Neural cell (in vitro differentiated cells): ENCODE results near the gene C1orf141. TPM values are rescaled to one million over a fixed set of nuclear protein-coding genes. Genes with fewer than 3 reads are reported as not detected.
A peak's percentile ranks its signal among the peaks of the same experiment; 100 is the strongest.

Experiments used
- H2AFZ ChIP-seq: fragments of 200-600, 300-800 bp; sonication (generic), shearing (Covaris generic); 2 replicates; pipeline ENCODE4 v1.6.0; 2014; ENCODE audit warnings: low read depth, mild to moderate bottlenecking, antibody characterized with exemption, low read length, moderate library complexity
- H3F3A ChIP-seq: fragments of 200-600 bp; shearing (Covaris generic); 2 replicates; pipeline ENCODE4 v1.6.1; 2016; ENCODE audit warnings: mild to moderate bottlenecking, moderate library complexity, mixed read lengths, antibody characterized with exemption, low read length; ENCODE audit not compliant: insufficient read depth, poor library complexity, severe bottlenecking
- H3K27ac ChIP-seq: fragments of 200-600, 300-800 bp; sonication (generic), shearing (Covaris generic); 2 replicates; pipeline ENCODE4 v1.5.1; 2014; ENCODE audit warnings: mild to moderate bottlenecking, low read length, moderate library complexity
- H3K27me3 ChIP-seq: fragments of 300-800, 200-600 bp; sonication (generic), shearing (Covaris generic); 2 replicates; pipeline ENCODE4 v1.6.0; 2014; ENCODE audit warnings: mild to moderate bottlenecking, low read depth, low read length, moderate library complexity; ENCODE audit not compliant: insufficient read depth
- H3K36me3 ChIP-seq: fragments of 300-800, 200-600 bp; sonication (generic), shearing (Covaris generic); 2 replicates; pipeline ENCODE4 v1.5.1; 2014; ENCODE audit warnings: mild to moderate bottlenecking, antibody characterized with exemption, low read length, moderate library complexity; ENCODE audit not compliant: insufficient read depth
- H3K4me2 ChIP-seq: fragments of 300-800, 200-600 bp; sonication (generic), shearing (Covaris generic); 2 replicates; pipeline ENCODE4 v1.6.0; 2014; ENCODE audit warnings: mild to moderate bottlenecking, low read length
- H3K4me3 ChIP-seq: fragments of 300-800, 200-600 bp; sonication (generic), shearing (Covaris generic); 2 replicates; pipeline ENCODE4 v1.5.1; 2014; ENCODE audit warnings: mild to moderate bottlenecking, low read length, moderate library complexity
- H3K79me2 ChIP-seq: fragments of 200-600 bp; shearing (Covaris generic); replicated peaks from 2 replicates; pipeline ENCODE4 v1.6.0; 2014; ENCODE audit warnings: mild to moderate bottlenecking, low read length, moderate library complexity; ENCODE audit not compliant: insufficient read depth
- H3K9ac ChIP-seq: fragments of 300-800, 200-600 bp; sonication (generic), shearing (Covaris generic); 2 replicates; pipeline ENCODE4 v1.6.1; 2016; ENCODE audit warnings: mild to moderate bottlenecking, low read length, mixed read lengths
- H3K9me2 ChIP-seq: fragments of 200-600 bp; shearing (Covaris generic); 2 replicates; pipeline ENCODE4 v1.6.1; 2016; ENCODE audit warnings: mild to moderate bottlenecking, low read length, mixed read lengths; ENCODE audit not compliant: insufficient read depth
- H3K9me3 ChIP-seq: fragments of 200-600, 300-800 bp; sonication (generic), shearing (Covaris generic); 2 replicates; pipeline ENCODE4 v1.6.1; 2016; ENCODE audit warnings: mild to moderate bottlenecking, mixed run types, low read length, moderate library complexity, mixed read lengths
- H4K20me1 ChIP-seq: fragments of 200-600 bp; shearing (Covaris generic); 2 replicates; pipeline ENCODE4 v1.6.1; 2016; ENCODE audit warnings: mild to moderate bottlenecking, mixed run types; ENCODE audit not compliant: insufficient read depth
- CTCF ChIP-seq: fragments of 450-650 bp; IDR thresholded peaks from 2 replicates; pipeline ENCODE4 v1.5.1; 2014; ENCODE audit warnings: antibody characterized with exemption, mild to moderate bottlenecking, moderate library complexity; ENCODE audit not compliant: poor library complexity, severe bottlenecking
- EP300 ChIP-seq: fragments of 450-650 bp; conservative IDR thresholded peaks from 2 replicates; pipeline ENCODE4 v1.6.1; 2014; ENCODE audit warnings: antibody characterized with exemption, mild to moderate bottlenecking, moderate library complexity; ENCODE audit not compliant: poor library complexity, severe bottlenecking
- EZH2 ChIP-seq: fragments of 200-600, 300-800 bp; shearing (Covaris generic), sonication (generic); IDR thresholded peaks from 2 replicates; pipeline ENCODE4 v1.6.1; 2014; ENCODE audit warnings: antibody characterized with exemption, low read length, borderline replicate concordance, mild to moderate bottlenecking; ENCODE audit not compliant: insufficient read depth, poor library complexity, severe bottlenecking
- MXI1 ChIP-seq: fragments of 450-650 bp; conservative IDR thresholded peaks from 2 replicates; pipeline ENCODE4 v1.6.1; 2014; ENCODE audit warnings: antibody characterized with exemption, mild to moderate bottlenecking; ENCODE audit not compliant: poor library complexity, severe bottlenecking
- POLR2AphosphoS5 ChIP-seq: IDR thresholded peaks from 2 replicates; pipeline ENCODE4 v1.6.1; 2012
- RAD21 ChIP-seq: fragments of 450-650 bp; conservative IDR thresholded peaks from 2 replicates; pipeline ENCODE4 v1.6.1; 2014; ENCODE audit warnings: antibody characterized with exemption, mild to moderate bottlenecking, moderate library complexity
- REST ChIP-seq: IDR thresholded peaks from 2 replicates; pipeline ENCODE4 v1.6.1; 2012; ENCODE audit warnings: borderline replicate concordance
- SMC3 ChIP-seq: fragments of 450-650 bp; conservative IDR thresholded peaks from 2 replicates; pipeline ENCODE4 v1.6.1; 2014; ENCODE audit warnings: antibody characterized with exemption, mild to moderate bottlenecking, moderate library complexity; ENCODE audit not compliant: poor library complexity
- TAF1 ChIP-seq: IDR thresholded peaks from 2 replicates; pipeline ENCODE4 v1.6.1; 2012; ENCODE audit warnings: low read depth
- polyA plus RNA-seq: library from polyadenylated mRNA; depleted of rRNA; stranded (reverse); fragments of >200 nt; gene quantifications from 2 replicates; pipeline ENCODE4 v1.2.3, GENCODE V29; 2014

Gene C1orf141
- polyA plus RNA-seq, 1 donor from 2014 or later = not detected

- Histone ChIP-seq H3K9ac (no peak overlapping the region), H3F3A (no peaks in the 10 kb centered on the region), H2AFZ (no peak overlapping the region), H3K36me3 (no peaks in the 10 kb centered on the region), H3K4me2 (no peak overlapping the region), H3K27me3 (no peaks in the 10 kb centered on the region), H3K9me3 (no peaks in the 10 kb centered on the region), H3K4me3 (no peak overlapping the region), H3K27ac (no peak overlapping the region), H3K79me2 (no peaks in the 10 kb centered on the region), H4K20me1 (no peaks in the 10 kb centered on the region), H3K9me2 (no peaks in the 10 kb centered on the region)
- TF ChIP-seq POLR2AphosphoS5 (no peak), CTCF (no peak), MXI1 (no peak), RAD21 (no peak), EP300 (no peak), REST (no peak), SMC3 (no peak), EZH2 (no peak), TAF1 (no peak)
These were observed 16.2 kb upstream of the C1orf141 start for GRCh38 chr1:67150931-67151330.

GRCh38 chr1:67149179-67149770 is 14.5 kb upstream of the C1orf141 start:
- no peaks in the 10 kb centered on the region for H3K27me3 ChIP-seq
- no peaks in the 10 kb centered on the region for H3F3A ChIP-seq
- H3K9me3 ChIP-seq = no peaks in the 10 kb centered on the region
- no peak overlapping the region for H3K4me2 ChIP-seq
- TF ChIP-seq CTCF (peak; percentile 78), EP300 (no peak), EZH2 (no peak), TAF1 (no peak), SMC3 (peak; percentile 78), RAD21 (peak; percentile 80), MXI1 (no peak), POLR2AphosphoS5 (no peak), REST (no peak)
- H2AFZ ChIP-seq = no peak overlapping the region
- no peak overlapping the region for H3K9ac ChIP-seq
- no peaks in the 10 kb centered on the region for H3K36me3 ChIP-seq
- no peaks in the 10 kb centered on the region for H3K79me2 ChIP-seq
- H3K9me2 ChIP-seq = no peaks in the 10 kb centered on the region
- no peak overlapping the region for H3K4me3 ChIP-seq
- H3K27ac ChIP-seq = no peak overlapping the region
- H4K20me1 ChIP-seq = no peaks in the 10 kb centered on the region
